GM21526 (cell line): ENCODE measurements around the gene MSI2.

Experiments used
- ATAC-seq: cut with Tn5 transposase; IDR thresholded peaks from one replicate; pipeline ENCODE4 v1.9.1; 2021; ENCODE audit warnings: moderate library complexity; ENCODE audit not compliant: unreplicated experiment, low FRiP score

Gene MSI2

GRCh38 chr17:57387575-57387974, 131.3 kb downstream of the MSI2 start:
- no peak for ATAC-seq

DNA sequence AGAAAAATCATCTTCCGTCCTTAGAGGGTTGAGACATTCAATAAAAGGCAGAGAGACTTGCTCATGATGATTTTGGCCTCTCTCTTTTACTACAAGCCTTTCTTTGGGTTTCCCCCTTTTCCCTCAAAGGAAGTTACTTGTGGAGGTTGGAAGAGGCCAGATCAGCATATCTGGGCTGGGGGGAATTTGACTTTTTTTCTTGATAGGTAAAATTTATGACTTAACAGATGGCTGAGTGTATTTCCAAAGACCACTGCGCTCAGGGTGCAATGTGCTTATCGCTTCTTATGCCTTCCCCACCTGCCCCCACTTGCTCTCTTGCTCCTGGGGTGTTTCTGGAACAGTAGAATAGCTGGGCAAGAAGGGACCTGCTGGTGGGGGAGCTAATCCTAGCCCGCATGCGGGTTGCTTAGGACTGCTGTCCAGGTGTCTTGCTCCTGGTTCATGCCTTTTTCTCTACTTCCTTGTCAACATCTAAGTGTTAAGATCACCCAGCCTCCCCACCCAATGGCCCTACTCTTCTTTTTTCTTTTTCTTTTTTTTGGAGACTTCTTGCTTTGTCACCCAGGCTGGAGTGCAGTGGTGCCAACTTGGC, 131.9 kb downstream of the MSI2 start:
- no peak for ATAC-seq

DNA sequence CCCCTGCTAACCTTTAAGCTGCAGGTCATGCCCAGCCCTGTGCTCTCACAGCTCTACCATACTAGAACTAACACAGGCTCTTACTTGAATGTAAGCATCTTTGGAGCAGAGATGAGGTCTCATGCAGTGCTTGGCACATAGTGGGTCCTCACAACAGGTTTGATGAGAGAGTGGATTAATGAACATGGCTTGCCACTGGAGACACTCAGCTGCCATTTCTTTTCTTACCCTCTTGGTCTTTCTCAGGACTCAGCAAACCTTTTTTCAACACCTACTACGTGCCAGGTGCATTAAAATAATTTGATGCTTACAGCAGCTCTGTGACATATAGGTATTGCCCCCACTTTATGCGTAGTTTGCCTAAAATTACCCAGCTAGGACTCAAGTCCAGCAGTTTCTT, 133.2 kb downstream of the MSI2 start:
- no peak for ATAC-seq

DNA sequence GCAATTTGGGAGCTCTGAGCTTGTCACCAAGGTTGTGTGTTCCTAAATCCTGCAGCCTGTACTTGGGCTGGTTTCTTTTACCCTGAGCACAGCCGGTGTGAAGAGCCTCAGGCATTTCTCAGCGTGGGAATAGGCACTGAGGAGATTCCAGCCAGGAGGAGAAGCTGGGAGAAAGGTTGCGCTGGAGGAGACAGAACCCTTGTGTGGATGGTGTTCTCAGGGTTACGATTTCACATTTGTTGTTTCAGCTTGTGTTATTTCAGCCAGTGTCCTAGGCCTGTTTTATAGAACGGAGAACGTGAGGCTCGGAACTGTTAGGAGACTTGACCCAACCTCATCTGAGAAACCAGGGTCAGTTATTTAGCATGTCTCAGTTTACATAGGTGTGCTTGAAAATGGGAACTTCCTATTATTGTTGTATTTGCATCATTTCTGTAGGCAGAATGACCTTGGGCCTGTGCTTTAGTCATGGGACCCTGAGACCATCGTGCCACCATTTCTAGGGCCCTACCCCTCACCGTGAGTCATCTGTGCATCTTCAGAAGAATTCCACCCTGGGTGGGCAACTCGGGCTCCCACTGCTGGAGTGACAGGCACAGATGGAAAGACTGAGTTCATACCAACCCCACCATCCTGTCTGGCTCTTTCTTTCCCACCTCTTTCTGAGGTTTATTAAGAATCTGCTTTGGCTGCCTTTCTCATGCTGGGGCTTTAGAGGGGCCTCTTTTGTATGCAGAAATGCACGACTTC, 134.9 kb downstream of the MSI2 start:
- ATAC-seq, result no peak

GRCh38 chr17:57391857-57392471, 135.6 kb downstream of the MSI2 start:
- no peak for ATAC-seq

DNA sequence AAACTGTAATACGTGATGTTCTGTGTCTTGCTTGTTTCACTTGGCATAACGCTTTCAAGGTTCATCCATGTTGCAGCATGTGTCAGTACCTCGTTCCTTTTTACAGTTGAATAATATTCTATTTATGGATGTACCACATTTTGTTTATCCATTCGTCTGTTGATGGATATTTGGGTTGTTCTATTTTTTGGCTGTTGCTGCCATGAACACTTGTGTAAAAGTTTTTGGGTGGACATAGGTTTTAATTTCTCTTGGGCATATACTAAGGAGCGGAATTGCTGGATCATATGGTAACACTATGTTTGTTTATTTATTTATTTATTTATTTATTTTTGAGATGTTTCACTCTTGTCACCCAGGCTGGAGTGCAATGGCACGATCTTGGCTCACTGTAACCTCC, 137.0 kb downstream of the MSI2 start:
- no peak for ATAC-seq

DNA sequence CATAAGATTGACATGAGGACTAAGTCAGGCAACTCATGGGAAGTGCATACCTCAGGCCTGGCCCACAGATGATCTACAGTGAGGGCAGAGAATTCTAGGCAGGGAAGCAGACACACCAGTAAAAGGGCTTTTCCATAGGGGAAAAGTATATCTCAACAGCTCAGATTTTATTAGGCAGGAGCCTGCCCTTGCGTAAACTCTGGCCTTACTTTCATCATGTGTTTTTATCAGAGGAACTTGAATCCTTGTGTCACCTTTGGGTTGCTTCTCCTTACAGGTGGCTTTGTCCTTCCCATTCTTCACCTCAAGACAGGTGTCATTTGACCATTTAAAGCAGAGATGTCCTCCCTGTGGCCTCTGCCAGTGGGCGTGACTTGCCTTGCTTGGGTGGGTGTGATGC, 138.1 kb downstream of the MSI2 start:
- no peak for ATAC-seq

- no peak for ATAC-seq
Observed at GRCh38 chr17:57395721-57396321, 139.5 kb downstream of the MSI2 start.

DNA sequence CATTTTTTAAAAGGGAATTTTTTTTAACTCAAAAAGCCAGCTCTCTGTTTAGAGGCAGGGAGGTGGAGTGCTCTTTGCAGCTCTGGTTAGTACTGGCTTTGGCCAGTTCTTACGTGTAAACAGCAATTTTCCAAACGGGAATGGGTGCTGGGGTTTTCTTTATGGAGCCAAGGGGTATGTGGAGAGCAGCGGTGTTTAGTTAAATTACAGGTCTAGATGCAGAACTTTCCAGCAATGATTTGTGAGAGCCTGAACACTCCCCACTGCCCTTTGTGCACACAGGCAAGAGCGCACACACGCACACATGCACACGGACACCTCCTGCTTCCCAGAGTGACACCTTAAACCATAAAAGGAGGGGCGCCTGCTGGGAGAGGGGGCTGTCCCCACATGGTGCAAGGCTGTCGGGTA, 140.2 kb downstream of the MSI2 start:
- no peak for ATAC-seq

GRCh38 chr17:57397402-57397801, 141.1 kb downstream of the MSI2 start:
- no peak for ATAC-seq

GRCh38 chr17:57399690-57400089, 143.4 kb downstream of the MSI2 start:
- no peak for ATAC-seq

GRCh38 chr17:57400648-57401047, 144.3 kb downstream of the MSI2 start:
- ATAC-seq, result no peak

- no peak for ATAC-seq
Observed at GRCh38 chr17:57401556-57402488, 145.5 kb downstream of the MSI2 start.

- no peak for ATAC-seq
Observed at GRCh38 chr17:57402681-57403180, 146.4 kb downstream of the MSI2 start.

DNA sequence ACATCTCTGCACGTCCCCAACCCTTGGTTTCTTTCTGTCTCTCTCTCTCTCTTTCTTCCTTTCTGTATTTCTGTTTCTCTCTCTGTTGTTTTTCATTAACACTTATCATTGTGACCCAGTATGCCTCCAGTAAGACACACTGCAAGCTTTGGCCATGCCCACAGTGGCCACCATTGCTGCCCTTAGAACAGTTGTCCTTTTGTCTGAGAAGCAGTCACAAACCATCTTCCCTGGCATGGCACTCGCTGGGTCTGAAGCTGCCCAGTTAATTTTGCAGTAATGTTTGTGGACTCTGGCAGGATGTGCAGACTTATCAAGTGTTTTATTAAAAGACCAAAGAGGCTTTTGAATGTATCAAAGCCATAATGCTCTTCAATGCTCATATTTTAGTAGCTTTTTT, 146.9 kb downstream of the MSI2 start:
- ATAC-seq, result no peak

- ATAC-seq, result no peak
Observed at GRCh38 chr17:57404073-57404472, 147.8 kb downstream of the MSI2 start.

GRCh38 chr17:57404795-57405490, 148.6 kb downstream of the MSI2 start:
- no peak for ATAC-seq

DNA sequence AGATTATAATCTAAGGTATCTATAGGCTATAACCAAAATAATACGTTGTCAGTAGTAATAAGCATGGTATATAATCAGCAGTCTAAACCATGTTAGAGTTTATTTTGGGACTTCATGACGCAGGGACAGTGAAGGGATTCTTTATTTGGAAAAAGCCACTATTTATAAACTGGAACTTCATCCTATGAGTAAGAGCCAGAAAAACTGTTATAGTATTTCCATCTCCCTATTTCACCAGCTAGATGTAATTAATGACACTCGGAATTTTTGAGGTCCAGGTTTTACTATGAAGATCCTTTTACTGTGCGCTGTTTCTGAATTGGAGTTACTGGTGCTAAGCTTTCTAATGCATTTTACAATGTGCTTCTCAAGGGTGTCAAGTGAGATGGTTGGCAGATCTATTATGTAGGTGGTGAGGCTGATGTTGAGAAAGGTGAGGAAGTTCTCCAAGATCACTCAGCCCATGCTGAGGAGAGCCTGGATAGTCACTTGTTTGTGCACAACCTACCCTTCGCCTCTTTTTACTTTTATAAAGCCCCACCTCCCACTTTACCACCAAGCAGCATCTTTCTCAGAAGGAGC, 149.3 kb downstream of the MSI2 start:
- ATAC-seq, result no peak
